SU-DHL-6 (cell line): ENCODE measurements around the gene SLC25A52.
A peak's percentile ranks its signal among the peaks of the same experiment; 100 is the strongest.

Experiments used
- EZH2phosphoT487 ChIP-seq: fragments of 200-600 bp; sonication (generic), shearing (Covaris generic); conservative IDR thresholded peaks from 2 replicates; pipeline ENCODE4 v1.6.1; 2018; ENCODE audit warnings: mild to moderate bottlenecking, antibody characterized with exemption, low read length, moderate library complexity, mixed read lengths
- TF ChIP-seq, protein P1 (sequence below): fragments of 200-600 bp; sonication (generic); IDR thresholded peaks from one replicate; pipeline ENCODE4 v1.5.1; 2017; ENCODE audit warnings: antibody characterized with exemption, mild to moderate bottlenecking, low read length, moderate library complexity; ENCODE audit not compliant: insufficient read depth, poor library complexity, severe bottlenecking

DNA sequence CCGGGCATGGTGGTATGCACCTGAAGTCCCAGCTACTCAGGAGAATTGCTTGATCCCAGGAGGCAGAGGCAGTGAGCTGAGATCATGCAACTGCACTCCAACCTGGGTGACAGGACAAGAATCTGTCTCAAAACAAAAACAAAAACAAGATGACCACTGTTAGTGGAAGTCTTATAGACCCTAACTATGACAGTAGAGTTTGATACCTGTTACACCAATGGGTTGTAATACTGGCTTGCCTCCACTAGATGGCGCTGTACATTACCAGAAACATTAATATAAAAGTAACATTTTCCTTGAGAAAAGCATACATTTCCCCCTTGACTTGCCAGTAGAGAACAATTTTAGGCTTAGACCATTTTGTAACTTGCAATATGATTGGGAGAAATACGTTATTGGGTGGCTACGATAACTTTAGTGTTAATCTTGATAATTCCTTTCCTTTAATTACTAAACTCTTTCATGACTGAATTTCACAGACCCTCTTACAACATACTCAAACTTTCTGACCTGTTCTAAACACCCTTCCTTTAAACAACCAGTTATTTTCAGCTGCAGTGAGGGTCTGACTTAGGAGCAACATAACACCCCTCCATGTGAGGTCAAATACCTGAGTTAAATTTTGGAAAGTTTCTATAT is 19.5 kb downstream of the SLC25A52 start:
- TF ChIP-seq, protein P1, sequence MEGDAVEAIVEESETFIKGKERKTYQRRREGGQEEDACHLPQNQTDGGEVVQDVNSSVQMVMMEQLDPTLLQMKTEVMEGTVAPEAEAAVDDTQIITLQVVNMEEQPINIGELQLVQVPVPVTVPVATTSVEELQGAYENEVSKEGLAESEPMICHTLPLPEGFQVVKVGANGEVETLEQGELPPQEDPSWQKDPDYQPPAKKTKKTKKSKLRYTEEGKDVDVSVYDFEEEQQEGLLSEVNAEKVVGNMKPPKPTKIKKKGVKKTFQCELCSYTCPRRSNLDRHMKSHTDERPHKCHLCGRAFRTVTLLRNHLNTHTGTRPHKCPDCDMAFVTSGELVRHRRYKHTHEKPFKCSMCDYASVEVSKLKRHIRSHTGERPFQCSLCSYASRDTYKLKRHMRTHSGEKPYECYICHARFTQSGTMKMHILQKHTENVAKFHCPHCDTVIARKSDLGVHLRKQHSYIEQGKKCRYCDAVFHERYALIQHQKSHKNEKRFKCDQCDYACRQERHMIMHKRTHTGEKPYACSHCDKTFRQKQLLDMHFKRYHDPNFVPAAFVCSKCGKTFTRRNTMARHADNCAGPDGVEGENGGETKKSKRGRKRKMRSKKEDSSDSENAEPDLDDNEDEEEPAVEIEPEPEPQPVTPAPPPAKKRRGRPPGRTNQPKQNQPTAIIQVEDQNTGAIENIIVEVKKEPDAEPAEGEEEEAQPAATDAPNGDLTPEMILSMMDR, result peak; percentile 85
- TF ChIP-seq EZH2phosphoT487, result no peak
